NCI-H2196 (cell line): Measurements from ENCODE around the gene ADK.
"Not testable (repeated sequence)": the region's sequence is repeated elsewhere in the genome, so short reads cannot be mapped to it uniquely, and the experiment has no call there.

Experiments
- DNase-seq: peaks from one replicate; lab custom pipeline; 2025; ENCODE audit not compliant: unreplicated experiment; lab: John Stamatoyannopoulos, UW

ADK gene

DNA sequence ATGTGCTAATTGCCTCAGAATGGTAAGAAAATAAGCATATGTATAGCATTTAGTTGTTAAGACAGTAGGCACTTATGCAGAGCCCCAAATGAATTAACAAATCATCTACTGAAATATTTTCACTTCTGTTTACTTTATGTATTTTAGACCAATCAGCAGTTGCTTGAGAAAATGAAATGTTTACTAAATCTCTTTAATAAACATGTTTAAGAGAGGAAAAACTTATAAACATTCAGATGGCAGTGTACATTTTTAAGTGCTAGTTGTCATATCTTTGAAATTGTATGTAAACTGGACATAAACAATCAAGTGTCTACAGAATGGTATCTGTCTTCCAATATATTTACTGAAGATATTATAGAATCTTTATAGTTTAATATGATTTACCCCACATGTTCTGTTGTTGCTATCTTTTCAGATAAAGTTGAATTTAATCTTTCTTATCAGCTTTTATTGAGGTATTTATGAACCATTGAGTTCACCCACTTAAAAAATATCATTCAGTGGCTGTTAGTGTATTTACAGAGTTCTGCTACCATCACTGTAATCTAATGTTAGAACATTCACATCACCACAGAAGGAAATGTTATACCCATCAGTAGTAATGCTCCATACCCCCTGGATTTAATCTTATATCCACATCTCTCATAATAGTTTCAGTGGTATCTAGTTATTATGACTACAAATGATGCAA, 264.3 kb downstream of the ADK start:
- DNase-seq, result no peak

DNA sequence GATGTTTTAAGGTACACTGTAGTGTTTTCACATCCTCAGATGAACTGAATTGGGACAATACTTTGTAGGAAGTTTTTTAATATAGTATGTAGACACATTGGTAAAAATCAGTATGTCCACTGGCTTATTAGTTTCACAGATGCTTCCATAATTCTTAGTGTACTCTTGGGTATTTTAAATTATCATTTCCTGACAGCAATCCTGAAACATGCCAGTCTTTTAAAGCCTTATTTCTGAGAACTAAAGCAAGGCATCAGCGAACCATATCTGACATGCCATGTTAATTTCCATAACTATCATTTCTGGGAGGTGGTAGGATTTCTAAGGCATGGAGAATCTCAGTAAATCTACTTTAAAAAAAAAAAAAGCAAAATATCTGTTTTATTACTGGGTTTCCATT, 266.4 kb downstream of the ADK start:
- no peak for DNase-seq

DNA sequence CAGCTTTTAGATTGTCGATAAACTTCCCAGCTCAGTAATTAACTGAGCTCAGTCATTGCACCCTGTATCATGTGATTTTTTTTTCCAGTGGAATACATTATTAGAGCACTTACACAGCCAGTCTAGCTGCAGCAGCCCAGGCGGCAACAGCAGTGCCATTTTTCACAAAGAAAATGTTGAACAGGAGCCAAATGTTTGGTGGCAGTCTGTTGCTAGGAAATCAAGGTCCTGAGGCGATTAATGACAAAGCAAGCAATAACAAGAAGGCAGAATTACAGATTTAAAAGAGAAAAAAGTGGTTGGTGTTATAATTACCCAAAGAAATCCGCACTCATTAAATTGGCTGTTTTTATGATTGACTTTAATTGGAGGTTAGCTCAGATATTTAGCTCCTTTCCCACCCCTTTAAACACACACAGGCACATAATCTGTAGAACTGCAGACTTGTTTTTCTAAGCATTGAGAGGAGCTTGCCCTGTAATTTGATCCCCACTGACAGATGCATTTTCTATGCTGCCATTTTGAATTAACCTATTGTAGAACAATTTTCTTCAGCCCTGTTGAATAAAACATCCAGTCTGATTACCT, 267.4 kb downstream of the ADK start:
- DNase-seq, result peak; percentile 84

DNA sequence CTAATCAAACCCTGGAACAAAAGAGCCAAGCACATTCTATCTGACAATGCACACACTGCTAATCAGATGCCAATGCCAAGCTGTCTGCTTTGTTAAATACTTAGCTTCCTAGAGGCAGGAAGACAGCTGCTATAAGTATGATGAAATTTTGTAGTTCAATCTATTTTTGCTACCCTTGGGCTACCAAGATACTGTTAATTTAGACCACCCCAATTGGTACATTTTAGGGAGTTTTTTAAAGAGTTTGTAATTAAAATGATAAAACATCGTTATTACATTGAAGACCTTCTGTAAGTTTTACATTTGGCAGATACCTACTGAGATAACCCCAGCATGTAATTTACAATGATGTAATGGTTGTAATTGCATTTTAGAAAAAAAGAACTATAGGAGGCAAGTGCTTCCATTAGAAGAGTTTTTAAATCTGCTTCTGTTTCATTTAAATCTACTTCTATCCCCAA, 268.5 kb downstream of the ADK start:
- DNase-seq, result peak; percentile 27

DNA sequence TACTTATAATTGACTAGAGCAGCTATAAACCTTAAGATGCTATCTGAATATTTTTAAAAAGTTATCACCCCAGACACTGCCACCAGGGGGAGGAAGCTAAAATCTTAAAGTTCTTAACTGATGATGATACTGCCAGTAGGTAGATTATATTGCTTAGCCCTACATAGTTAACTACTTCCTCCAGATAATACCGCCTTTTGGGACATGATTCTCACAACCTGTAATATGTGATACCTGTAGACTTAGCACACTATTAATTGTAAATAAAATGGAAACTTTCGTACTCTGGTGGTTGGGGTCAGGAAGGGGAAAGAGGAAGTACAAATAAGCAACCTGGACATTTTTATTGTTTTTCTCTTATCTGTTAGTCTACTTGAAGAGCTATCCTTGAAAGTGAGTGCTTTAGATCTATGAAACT, 268.9 kb downstream of the ADK start:
- DNase-seq, result peak; percentile 12

DNA sequence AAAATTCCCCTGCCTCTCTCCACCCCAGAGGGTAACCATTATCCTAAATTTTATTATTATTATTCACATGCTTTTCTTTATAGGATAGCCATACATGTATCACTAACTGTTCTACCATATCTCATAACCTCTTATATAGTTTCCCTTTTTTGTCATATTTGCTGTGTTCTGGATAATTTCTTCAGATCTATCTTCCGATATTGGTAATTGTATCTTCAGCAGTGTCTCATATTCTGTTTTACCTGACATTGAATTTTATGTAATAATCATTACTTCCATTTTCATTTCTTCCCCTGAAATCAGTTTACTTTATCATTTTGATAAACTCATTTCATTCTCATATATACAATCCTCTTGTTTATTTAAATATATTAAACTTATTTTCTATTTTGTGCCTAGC, 273.5 kb downstream of the ADK start:
- DNase-seq, result no peak

DNA sequence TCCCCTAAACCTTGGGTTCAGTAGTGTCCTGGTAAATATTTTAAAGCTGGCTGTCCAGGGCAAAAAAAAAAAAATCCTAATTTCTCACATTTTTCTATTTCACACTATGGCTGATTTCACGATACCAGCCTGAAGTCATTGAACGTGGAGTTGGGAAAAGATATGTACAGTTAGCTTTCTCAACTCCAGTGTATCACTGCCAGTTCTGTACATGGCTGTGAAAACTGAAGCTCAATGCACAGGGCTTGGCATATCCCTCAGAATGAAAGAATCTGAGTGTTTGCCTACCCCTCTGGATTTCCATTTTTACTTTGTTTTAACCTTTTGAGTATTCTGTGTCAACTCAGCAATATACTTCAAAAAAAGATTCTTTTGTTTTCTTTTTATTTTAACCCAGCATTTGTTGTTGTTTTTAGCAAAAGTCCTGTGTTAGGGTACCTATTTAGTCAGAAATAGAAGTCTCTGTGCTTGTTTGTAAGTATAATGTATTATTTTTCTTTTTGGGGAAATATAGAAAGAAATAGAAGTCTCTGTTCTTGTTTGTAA, 274.5 kb downstream of the ADK start:
- DNase-seq, result no peak

DNA sequence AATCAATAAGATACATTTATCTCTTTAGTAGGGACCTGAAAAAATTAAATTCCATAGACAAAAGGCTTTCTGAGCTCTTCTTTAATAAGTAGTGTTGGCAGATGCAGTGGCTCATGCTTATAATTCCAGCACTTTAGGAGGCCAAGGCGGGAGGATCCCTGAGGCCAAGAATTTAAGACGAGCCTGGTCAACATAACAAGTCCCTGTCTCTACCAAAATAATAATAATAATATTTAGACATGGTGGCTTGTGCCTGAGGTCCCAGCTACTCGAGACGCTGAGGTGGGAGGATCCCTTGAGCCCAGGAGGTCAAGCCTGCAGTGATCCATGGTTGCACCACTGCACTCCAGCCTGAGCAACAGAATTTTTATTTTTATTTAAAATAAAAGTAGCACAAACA, 280.8 kb downstream of the ADK start:
- no peak for DNase-seq

DNA sequence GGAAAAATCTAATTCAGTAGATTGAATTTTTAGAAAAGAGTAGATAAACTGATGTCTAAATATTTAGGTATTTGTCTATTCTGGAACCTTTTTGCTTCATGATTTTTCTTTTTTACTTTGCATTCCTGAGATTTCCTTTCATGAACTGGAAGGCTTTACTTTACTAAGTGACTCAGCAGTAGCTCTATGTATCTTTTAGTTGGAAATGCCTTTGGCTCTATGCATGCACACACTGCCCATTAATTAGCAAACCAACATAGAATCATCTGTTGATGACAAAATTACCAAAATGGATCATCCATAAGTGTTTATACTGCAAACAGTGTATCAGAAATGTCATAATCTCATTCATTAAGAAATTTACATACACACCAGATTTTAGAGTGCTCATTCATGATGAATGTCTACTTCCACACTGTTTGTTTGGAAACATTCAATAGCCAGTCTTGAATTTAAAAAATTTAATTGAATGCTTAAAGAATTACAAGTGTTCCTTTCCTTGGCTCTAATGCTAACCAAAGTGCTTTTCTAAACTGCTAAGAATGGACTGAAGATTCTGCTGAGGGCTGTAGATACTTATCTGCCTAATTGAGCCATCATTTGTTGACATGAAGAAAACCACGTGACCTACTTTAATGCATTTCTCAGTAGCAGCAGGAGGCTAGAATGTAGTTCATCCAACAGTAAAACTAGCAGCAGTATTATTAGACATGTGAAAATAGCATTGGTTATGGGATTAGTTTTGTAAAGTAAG, 282.0 kb downstream of the ADK start:
- no peak for DNase-seq

DNA sequence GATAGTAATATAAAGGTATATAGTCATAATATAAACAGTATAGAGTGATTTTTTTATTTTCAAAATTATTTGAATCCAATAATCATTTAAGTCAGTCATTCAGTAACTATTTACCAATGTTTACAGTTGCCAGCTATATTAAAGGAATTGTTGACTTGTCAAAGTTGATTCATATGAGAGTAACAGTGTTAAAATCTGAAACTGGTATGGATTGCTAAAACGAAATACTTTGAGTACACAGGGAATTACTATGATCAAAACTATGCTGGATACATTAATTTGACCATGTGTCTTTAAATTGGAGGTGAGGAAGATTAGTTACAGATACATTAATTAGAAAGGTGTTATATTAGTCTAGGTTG, 282.6 kb downstream of the ADK start:
- no peak for DNase-seq

DNA sequence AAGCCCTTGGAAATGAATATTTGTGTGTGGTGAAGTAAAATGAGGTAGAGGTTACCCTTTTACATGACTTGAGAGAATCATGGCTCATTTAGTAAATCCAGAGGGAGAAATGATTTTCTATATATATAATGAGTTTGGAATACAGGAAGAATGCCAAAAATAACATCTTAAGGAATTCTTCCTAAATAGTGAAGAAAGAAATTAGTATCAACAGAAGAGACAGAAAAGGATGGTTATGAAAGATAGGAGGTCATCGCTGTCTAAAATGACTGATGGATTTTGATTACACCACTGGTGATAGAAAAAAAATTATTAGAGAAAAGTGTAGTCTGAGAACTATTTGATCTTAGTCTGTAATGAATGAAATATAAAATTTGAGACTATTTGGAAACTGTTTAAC, 283.0 kb downstream of the ADK start:
- no peak for DNase-seq

DNA sequence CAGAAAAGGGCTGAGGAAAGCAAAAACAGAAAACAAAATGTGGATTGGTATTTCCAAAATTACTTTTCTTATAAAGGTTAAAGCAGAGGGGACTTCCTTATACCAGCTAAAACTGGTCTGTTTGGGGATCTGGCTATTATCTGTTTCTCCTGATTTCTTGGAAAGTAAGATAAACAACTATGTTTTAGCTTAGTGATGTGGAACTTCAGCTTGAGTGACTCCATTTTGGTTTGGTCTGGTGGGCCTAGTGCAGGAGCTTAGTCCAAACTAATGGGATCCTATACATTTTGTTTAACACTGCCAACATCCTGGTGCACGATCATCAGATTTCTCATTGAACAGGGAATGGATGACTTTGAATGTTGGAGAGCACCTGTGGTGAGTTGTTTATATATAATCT, 283.5 kb downstream of the ADK start:
- DNase-seq, result no peak

DNA sequence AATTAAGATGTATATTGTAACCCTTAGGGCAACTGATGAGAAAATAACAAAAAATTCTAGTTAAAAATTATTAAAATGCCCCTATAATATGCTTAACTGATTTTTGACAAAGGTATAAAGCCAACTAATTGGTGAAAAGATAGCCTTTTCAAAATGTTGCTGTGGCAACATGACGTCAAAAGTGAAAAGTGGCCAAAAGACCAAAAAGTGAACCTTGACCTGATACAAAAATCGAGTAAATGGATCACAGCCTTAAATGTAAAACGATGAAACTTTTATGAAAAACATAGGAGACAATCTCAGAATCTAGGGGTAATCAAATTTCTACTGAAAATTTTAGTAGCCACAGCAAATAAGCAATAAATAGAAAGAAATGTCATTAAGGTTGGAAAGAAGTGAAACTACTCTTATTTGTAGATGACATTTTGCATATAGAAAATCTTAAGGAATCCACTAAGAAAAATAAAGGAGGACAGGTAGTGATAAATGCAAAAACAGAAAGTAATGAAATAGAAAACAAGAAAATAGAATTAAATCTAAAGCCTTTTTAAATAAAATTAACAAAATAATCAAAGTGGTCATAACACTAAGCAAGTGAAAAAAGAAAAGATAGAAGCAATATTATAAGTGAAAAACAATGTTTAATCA, 285.6 kb downstream of the ADK start:
- DNase-seq, result no peak

DNA sequence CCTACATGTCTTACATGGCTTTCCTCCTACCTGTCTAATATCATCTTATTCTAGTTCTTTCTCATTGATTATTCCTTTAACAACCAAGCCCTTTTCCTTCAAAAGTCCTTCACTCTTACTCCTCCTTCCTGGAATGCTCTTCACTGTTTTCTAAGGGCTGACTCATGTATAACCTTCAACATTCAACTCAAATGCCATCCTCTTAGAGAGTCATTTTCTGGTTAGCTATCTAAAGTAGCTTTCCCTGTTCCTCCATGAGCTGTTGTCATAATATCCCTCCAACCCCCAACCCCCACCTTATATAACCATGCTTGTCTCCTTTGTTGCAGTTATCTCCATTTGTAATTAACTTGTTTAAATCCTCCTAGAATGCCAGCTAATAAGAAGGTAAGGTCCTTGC, 286.8 kb downstream of the ADK start:
- DNase-seq, result no peak

DNA sequence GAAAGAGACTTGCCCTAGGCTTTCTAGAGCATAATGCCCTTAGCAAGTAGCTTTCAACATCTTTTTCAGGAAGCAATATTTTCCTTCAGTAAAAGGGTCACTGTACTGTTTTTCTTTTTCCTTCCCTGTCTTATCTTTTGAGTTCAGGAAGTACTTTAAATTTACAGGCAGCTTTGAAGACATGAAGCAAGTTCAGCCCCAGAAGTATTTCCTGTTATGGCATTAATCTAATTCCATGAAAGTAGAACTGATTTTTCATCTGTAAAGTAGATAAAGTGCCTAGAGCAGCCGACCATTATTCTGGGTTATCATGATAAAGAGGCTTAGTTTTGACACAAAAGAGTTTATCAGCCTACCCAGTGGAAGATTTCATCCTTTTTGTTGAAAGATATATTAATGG, 288.2 kb downstream of the ADK start:
- no peak for DNase-seq

DNA sequence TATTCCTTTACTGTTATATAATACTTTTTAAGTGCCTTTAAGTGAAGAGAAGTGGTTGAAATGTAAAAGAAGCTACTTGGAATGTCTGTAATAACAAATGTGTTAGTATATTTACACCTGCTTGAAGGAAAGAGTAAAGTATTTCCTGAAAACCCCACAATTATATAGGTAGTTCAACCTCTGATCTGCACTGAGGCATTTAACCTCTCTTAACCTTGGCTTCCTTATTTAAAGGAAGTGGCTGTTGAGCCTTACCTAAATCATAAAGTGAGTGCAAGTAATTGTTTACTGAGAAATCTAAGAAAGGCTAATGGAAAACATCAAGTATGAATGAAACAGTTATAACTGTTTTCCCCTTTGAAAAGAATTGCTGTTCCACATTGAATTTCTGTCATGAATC, 294.5 kb downstream of the ADK start:
- DNase-seq, result no peak

DNA sequence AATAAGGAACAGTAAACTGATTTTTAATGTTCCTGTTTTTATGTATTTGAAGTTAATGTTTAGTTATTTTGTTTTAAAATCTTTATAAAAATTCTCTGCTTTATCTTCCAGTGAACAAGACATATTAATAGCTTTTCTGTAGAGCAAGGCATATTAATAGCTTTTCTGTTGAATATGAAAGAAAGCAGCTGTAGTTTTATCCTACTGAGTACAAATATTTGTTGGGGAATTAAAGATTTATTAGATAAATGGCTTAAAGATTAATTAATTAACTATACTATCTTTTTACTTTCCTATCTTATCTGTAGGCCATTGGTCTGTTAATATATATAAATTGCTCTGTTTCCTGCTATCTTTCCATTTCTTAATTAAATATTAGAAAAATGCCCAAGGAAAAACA, 299.6 kb downstream of the ADK start:
- DNase-seq, result no peak

DNA sequence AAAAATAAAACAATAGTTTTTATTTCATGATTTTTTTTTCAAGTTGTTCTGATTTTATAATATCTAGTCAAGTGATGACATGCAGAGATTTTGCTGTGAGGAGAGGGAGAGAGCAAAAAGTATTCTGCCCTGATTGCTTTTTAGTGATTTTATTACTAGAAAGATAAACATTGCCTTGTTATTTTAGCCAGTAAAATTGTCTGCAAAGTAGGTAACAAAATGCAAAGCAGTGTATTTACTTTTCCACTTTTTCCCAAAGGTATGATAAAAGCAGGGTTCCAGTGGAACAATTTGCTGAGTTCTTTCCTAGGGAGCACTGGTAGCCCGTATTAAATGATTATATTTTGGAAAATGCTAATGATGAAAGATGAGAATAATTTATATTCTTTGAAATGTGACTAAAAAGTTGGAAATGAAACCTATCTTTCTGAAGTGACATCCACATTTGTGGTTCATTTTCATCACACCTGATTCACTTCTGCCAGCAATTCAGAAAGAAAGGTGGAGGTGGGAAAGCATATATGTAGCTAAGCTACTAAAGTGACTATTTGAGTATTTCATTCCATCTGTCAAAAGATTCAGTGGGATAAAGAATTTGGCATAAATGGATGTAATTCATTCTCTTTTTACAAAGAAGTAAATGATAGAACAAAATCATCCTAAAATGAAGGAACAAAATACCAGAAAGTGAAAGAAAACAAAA, 300.3 kb downstream of the ADK start:
- DNase-seq, result no peak

DNA sequence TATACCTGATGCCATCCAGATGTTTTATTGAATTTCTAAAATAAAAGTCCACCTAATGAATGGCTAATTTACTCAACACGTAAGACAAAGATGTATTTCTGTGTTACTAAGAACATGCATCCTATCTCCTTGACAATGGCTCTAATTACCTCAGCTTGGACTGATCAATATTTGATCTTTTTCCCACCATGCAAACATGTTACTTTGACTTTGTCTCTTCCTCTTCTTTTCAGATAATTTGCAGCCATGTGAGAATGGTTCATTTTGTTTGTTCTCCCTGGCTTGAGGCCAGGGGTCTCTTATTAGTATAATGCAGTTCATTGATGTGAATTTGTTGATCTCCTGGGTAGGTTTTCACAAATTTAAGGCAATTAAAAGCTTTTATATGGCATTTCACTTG, 302.1 kb downstream of the ADK start:
- DNase-seq, result no peak

DNA sequence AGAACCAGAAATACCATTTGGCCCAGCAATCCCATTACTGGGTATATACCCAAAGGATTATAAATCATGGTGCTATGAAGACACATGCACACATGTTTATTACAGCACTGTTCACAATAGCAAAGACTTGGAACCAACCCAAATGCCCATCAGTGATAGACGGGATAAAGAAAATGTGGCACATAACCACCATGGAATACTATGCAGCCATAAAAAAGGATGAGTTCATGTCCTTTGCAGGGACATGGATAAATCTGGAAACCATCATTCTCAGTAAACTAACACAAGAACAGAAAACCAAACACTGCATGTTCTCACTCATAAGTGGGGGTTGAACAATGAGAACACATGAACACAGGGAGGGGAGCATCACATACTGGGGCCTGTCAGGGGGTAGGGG, 306.5 kb downstream of the ADK start:
- not testable (repeated sequence) for DNase-seq

DNA sequence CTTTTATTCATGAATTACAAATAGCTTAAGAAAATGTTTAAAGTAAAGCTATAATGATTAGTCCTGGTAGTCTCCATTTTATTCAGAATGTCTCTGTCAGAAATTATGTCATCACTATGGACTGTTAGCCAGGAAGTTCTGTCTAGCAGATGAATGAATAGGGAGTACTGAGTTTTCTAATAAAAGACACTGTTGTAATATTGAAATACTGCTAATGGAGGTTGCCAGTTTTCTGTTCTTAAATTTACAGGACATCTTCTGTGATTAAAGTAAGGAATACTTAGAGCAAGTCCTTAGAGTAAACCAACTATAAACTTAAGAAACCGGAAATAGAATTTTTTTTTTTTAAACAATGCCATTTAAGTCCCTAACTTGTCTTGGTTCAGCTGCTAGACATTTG, 309.8 kb downstream of the ADK start:
- no peak for DNase-seq
